ENCODE data around the gene NOL4L.
A peak's percentile ranks its signal among the peaks of the same experiment; 100 is the strongest.

The NOL4L gene

DNA sequence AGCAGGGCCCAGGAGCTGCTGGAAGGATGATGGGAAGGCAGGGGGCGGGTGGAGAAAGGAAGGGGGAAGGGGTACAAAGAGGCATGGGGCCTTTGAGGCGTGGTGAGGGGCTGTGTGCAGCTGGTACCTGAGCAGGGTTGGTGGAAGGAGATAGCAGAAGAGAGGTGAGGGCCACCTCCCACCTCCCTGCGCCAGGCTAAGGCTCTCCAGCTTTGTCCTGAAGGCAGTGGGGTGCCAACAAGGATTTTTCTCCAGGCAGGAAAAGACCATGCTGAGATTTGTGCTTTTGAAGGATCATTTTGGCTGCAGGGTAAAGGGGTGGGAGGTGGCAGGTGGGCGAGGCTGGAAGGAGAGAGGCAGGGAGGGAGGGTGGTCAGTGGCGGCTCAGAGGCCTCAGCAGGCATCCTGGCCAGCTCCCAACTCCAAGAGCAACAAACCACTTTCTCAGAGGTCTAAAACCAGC, 40.8 kb downstream of the NOL4L start:
- TF ChIP-seq, protein P1, sequence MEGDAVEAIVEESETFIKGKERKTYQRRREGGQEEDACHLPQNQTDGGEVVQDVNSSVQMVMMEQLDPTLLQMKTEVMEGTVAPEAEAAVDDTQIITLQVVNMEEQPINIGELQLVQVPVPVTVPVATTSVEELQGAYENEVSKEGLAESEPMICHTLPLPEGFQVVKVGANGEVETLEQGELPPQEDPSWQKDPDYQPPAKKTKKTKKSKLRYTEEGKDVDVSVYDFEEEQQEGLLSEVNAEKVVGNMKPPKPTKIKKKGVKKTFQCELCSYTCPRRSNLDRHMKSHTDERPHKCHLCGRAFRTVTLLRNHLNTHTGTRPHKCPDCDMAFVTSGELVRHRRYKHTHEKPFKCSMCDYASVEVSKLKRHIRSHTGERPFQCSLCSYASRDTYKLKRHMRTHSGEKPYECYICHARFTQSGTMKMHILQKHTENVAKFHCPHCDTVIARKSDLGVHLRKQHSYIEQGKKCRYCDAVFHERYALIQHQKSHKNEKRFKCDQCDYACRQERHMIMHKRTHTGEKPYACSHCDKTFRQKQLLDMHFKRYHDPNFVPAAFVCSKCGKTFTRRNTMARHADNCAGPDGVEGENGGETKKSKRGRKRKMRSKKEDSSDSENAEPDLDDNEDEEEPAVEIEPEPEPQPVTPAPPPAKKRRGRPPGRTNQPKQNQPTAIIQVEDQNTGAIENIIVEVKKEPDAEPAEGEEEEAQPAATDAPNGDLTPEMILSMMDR (conservative IDR thresholded peaks at IDR 0.05) = no peak
- H3K27ac ChIP-seq = no peak overlapping the region

DNA sequence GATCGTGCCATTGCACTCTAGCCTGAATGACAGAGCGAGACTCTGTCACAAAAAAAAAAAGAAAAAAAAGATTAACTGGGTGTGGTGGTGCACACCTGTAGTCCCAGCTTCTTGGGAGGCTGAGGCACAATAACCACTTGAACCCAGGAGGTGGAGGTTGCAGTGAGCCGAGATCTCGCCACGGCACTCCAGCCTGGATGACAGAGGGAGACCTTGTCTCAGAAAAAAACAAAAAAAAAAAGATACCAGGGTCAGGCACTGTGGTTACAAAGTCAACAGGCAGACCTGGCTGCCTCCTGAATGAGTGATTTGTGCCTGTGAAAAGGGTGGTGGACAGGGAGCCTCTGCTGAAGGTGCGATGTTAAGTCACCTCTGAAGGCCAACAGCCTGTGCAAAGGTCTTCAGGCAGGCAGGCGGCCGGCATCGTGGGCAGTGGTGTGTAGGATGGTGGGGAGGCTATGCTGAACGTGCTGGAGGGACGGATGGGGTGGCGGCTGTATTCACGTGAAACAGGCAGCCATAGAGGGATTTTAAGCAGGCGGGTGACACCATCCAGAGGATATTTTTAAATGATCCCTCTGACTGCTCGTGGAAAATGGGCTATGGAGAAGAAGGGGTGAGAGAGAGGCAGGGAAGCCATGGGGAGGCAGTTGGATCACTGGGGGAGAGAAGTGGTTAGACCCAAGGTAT, 41.4 kb downstream of the NOL4L start:
- H3K27ac ChIP-seq = no peak overlapping the region
- TF ChIP-seq, protein P1 (conservative IDR thresholded peaks at IDR 0.05) = no peak

DNA sequence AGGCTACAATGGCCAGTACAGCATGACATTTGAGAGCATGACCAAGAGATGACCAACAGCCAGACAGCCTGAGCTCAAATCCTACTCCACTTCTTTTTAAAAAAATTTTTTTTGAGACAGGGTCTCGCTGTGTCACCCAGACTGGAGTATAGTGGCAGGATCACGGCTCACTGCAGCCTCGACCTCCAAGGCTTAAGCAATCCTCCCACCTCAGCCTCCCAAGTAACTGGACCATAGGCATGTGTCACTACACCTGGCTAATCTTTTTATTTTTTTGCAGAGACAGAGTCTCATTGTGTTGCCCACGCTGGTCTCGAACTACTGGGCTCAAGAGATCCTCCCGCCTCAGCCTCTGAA, 42.9 kb downstream of the NOL4L start:
- TF ChIP-seq, protein P1 (conservative IDR thresholded peaks at IDR 0.05) = no peak
- H3K27ac ChIP-seq = no peak overlapping the region

DNA sequence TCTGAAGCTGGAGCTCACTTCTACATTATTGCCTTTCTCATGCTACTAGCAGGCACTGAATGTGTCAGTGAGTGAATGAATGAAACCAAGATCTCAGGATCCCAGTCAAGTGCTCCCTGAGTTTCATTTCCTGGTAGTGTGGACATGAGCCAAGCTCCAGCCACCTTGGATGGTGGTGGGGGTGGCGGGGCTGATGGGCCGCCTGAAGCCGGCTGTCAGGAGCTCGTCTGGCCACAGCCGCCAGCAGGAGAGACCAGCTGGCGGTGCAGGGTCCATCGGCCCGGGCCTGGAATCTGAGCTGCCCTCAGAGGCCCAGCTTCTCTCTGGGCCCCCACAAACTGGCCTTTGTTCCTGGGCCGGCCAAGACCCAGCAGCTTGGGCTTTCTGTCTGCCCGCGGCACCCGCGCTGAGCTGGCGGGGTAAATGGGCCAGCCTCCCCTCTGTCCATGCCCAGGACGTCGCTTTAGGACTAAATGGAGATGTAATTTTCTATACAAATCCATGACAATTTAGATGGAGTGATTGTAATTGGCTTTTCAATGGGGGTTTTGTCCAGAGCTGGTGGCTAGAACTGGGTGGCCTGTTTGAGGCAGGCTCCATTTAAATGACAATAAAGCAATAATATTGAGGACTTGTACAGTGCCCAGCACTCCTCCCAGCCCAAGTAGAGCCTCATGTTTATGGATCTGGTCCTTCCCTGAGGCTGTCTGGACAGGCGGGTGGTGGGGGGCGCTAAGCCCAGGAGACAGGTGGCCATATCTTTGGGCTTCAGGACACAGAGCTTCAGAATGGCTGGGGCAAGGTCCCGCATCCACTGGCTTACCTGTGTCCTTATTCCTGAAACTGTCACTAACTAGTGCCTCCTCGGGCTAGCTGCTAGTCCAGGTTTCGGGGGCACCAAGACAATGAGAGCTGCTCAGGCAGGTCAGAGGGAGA, 43.5 kb downstream of the NOL4L start:
- TF ChIP-seq, protein P1 (conservative IDR thresholded peaks at IDR 0.05) = no peak
- no peak overlapping the region for H3K27ac ChIP-seq

DNA sequence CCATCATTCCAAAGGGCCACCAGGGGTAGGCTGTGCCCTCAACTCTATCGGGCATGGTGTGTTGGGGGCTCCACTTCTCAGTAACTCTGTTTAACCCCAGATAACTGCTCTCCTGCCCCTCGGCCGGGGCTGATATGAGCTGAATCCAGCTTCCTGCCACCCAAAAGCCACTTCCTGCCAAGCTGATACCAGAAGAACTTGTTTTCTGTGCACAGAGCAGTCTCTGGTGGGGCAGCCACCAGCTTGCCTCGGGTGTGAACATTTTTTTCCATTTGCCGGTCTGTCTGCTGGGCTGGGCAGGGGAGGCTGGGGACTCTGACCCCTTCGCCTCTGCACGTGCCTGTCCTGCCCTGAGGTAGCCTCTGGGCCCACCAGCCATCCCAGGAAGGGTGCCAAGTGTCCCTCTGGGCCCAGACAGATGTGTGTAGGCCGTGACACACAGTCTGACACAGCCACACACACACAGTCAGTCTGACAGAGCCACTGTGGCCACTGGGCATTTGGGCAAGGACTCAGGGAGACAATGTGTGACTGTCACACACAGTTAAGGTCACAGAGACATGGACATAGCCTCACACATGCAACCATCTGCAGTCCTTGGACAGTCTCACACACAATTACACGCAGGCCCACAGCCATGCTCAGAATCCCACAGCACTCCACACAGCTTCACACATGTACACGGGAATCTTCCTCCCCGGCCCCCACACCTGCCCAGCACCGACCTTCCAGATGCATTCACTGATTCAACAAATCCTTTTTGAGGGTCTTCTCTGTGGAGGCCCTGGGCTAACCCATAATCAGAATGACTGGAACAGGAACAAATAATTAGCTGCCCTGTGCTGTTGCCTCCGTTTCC, 45.1 kb downstream of the NOL4L start:
- peak overlapping the region; percentile 63 for H3K27ac ChIP-seq
- TF ChIP-seq, protein P1 (conservative IDR thresholded peaks at IDR 0.05) = no peak

DNA sequence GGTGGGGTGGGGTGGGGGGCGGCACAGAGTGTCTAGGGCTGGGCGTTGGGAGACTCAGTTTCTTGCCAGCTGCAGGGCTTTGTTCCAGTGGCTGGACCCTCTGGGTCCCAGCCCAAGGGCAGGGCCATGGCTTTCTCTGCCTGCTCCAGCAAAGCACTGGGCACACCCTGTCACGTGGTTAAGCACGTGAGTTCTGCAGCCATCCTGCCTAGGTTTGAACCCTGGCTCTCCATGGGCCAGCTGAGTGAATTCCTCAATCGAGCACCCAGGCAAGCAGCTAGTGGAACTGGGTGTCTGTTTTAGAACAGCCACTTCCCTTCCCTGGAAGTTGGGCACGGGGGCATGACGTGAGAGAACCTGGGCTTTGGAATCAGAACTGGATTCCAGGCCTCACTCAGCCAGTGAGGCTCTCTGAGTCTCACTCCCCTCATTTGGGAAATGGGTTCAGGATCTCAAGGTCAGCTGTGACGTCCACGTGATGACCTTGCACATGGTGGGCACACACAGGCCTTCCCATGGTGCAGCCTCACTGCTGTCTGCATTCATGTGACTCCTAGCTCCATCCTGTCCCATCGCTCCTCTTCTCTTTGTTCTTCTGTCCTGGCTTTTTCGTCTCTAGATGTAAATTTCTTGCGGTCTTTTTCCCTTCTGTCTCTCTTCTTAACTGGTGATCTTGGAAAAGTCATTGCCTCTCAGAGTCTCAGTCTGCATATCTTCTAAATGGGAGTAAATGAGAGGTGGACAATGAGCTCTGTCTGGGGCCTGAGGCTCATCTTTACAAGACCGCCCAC, 45.9 kb downstream of the NOL4L start:
- H3K27ac ChIP-seq = peak overlapping the region; percentile 63
- TF ChIP-seq, protein P1 (conservative IDR thresholded peaks at IDR 0.05) = no peak
